CD4-positive, alpha-beta T cell treated with Interferon gamma for 1 hour (primary cell): ENCODE measurements around the gene VPS26C.
"Not testable (repeated sequence)": the region's sequence is repeated elsewhere in the genome, so short reads cannot be mapped to it uniquely, and the experiment has no call there.

Experiments used
- DNase-seq: peaks from one replicate; pipeline ENCODE4 v3.0.0-alpha.2; 2020

Gene VPS26C

GRCh38 chr21:37267269-37268185, at the start of gene VPS26C:
VPS26C (minus strand) TSS chr21:37267334; CDS start chr21:37267294, 40 bp downstream.
- peak; percentile 99 for DNase-seq

DNA sequence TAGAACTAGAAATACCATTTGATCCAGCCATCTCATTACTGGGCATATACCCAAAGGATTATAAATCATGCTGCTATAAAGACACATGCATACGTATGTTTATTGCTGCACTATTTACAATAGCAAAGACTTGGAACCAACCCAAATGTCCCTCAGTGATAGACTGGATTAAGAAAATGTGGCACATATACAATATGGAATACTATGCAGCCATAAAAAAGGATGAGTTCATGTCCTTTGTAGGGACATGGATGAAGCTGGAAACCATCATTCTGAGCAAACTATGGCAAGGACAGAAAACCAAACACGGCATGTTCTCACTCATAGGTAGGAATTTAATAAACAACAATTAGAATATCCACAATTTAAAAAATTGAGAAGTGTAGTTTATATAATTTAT, 48.9 kb upstream of the VPS26C start:
- DNase-seq: not testable (repeated sequence)

DNA sequence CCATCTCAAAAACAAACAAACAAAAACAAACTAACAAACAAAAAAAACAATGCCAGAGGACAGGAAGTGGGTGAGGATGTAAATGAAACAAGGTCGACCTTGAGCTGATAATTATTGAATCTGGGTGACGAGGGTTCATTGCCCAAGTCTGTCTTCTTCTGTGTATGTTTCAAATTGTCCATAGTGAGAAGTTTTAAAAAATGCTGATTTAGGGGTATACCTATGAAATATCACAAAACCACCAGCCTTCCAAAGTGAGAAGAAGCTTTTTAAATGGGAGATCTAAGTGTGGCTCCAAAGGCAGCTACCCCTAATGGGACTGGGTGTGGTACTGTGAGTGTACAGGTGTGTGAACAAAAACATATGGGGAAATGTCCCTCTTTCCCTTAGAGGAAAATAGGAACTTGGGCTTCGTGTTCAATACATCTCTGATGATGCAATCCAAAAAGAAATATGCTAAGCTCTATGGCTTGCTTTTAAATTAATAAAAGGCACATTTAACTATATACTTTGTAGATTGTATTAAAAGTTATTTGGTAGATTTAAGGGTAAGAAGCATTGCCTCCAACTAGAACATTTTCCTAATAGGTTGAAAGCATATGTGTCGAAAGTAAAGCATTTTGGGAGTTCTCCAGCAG, 33.1 kb upstream of the VPS26C start:
- DNase-seq: no peak

GRCh38 chr21:37297364-37297763, 30.2 kb upstream of the VPS26C start:
- no peak for DNase-seq

- no peak for DNase-seq
Measured at GRCh38 chr21:37294679-37295078, 27.5 kb upstream of the VPS26C start.

DNA sequence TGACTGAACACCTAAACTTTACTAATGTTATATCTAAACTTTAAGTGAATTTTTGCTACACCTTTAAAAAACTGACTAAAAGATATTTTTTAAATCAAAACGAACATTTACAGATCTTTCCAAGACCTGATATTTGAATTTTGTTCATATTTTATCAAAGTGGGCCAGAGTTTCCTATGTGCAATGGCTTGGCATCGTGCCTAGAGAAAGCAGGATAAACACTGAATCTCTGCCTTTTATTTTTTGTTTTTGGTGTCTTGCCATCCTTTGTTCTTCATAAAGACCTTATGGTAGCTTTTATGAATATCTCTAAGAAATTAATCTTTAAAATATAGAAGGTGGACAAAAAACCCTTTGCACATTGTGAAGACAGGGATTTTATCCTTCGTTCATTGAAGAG, 25.8 kb upstream of the VPS26C start:
- DNase-seq: no peak

DNA sequence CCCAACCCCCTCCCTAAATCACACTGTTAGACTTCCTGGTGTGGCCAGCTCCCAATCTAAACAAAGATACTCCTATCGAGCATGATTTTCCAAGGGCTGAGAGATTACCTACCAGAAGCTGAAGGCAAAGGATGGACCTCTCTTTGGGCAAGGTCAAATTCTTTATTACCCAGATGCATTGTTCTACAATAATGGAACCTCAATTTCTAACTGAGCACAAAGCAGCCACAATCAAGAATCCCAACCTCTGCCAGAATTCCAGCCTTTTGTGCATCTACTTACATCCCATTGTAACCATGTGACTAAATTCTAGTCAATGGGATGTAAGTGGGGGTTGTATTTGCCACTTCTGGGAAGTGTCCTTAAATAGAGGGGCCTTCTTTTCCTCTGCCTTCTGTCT, 24.9 kb upstream of the VPS26C start:
- DNase-seq: no peak

- DNase-seq: not testable (repeated sequence)
Measured at GRCh38 chr21:37283191-37283710, 16.1 kb upstream of the VPS26C start.

GRCh38 chr21:37282602-37283001, 15.5 kb upstream of the VPS26C start:
- peak; percentile 38 for DNase-seq

- DNase-seq: no peak
Measured at GRCh38 chr21:37281993-37282392, 14.9 kb upstream of the VPS26C start.

DNA sequence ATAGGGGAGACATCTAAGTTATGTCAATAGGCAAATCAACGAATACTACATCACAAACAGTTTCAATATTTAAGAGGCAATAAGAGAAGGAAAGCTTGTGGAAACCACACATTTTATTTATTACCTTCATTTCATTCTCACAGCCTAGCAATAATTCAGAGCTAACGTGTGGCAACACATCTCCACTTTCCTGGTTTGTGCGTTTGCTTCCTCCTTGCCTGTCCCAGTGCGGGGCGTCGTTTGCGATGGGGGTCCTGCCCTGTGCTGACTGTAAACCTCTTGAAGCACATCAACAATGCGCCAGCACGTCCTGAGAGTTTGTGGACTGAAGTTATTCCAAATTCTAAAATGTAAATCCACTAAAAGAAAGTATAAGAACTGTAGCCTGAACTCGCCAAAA, 14.4 kb upstream of the VPS26C start:
- no peak for DNase-seq

DNA sequence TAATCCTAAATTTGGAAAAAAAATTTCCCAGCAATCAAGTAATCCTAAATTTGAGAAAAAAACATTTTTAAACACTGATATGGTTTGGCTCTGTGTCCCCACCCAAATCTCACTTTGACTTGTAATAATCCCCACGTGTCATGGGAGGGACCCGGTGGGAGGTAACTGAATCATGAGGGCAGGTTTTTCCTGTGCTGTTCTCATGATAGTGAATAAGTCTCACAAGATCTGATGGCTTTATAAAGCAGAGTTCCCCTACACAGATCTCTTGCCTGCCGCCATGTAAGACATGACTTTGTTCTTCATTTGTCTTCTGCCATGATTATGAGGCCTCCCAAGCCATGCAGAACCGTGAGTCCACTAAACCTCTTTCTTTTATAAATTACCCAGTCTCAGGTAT, 12.1 kb upstream of the VPS26C start:
- not testable (repeated sequence) for DNase-seq

- no peak for DNase-seq
Measured at GRCh38 chr21:37278199-37278598, 11.1 kb upstream of the VPS26C start.

DNA sequence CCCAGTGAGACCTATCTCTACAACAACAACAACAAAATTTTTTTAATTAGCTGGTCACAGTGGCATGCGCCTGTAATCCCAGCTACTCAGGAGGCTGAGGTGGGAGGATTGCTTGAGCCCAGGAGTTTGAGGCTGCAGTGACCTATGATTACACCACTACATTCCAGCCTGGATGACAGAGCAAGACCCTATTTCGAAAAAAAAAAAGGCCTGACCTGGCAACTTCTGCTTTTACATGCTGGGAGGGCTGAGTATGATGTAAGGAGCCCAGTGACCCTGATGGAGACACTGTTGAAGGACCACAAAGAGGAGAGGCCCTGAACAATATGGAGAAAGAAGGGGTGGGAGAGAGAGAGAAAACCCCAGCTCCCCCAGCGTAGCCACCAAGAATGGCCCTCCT, 9.2 kb upstream of the VPS26C start:
- no peak for DNase-seq

GRCh38 chr21:37273911-37274690, 7.0 kb upstream of the VPS26C start:
- no peak for DNase-seq

DNA sequence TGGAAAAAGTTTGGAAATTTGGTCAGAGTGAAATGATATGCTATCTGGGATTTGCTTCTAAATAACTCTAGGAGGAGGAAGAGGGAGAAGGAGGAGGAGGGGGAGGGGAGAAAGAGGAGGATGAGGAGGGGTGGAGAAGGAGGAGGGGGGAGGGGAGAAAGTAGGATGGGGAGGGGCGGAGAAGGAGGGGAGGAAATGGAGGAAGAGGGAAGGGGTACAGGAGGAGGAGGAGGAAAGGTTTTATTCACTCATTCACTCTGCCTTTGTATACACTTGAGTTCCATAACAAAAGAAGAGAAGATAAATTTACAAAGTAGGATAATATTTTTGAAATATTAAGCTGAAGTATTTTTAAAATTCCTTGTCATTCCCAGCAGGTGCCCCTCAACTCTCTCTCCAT, 6.3 kb upstream of the VPS26C start:
- DNase-seq: no peak

DNA sequence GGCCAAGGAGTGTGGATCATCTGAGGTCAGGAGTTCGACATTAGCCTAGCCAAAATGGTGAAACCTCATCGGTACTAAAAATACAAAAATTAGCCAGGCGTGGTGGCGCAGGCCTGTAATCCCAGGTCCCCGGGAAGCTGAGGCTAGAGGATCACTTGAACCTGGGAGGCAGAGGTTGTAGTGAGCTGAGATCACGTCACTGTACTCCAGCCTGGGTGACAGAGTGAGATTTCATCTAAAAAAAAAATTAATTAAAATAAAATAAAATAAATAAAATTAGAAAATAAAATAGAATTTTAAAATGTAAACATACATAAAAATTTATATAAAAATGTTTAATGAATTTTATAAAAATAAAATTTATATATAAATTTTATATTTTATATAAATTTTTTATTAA, 5.8 kb upstream of the VPS26C start:
- no peak for DNase-seq

GRCh38 chr21:37270576-37271365, 3.6 kb upstream of the VPS26C start:
- DNase-seq: no peak

- no peak for DNase-seq
Measured at GRCh38 chr21:37269481-37269880, 2.3 kb upstream of the VPS26C start.

- DNase-seq: no peak
Measured at GRCh38 chr21:37268186-37268503, 1.0 kb upstream of the VPS26C start.

- no peak for DNase-seq
Measured at GRCh38 chr21:37266515-37267221, 466 bp downstream of the VPS26C start.

- DNase-seq: no peak
Measured at GRCh38 chr21:37264808-37265207, 2.3 kb downstream of the VPS26C start.
